Thyroid gland (tissue), 4 donors: ENCODE data around the gene KHDC4. TPM values are rescaled to one million over a fixed set of nuclear protein-coding genes. Genes with fewer than 3 reads are reported as not detected.

Experiments used
- DNase-seq, 2 donors: peaks; one replicate each; pipeline ENCODE4 v3.0.0-alpha.2; 2019
- H3K27ac ChIP-seq, 3 donors: fragments of 200-600 bp; sonication (generic); 1 replicate in 2 of 3; 2 replicates in 1 of 3; pipeline ENCODE4 v1.5.1; 2016 to 2019; ENCODE audit warnings: mild to moderate bottlenecking in 1 of 3, moderate library complexity in 1 of 3
- H3K27me3 ChIP-seq: fragments of 200-600 bp; sonication (generic); one replicate; pipeline ENCODE4 v1.5.1; 2019
- H3K36me3 ChIP-seq, 2 donors: fragments of 200-600 bp; sonication (generic); one replicate each; pipeline ENCODE4 v1.5.1; 2016 to 2019
- H3K4me1 ChIP-seq, 2 donors: fragments of 200-600 bp; sonication (generic); one replicate each; pipeline ENCODE4 v1.5.1; 2017 to 2019
- H3K4me3 ChIP-seq, 3 donors: fragments of 200-600 bp; sonication (generic); replicated peaks in 1 of 3; 1 replicate in 2 of 3; 2 replicates in 1 of 3; pipeline ENCODE4 v1.5.1; 2016; ENCODE audit warnings: mild to moderate bottlenecking in 1 of 3
- H3K9me3 ChIP-seq: fragments of 200-600 bp; sonication (generic); one replicate; pipeline ENCODE4 v1.5.1; 2017
- POLR2A ChIP-seq, 2 donors: fragments of 450-650 bp; IDR thresholded peaks; one replicate each; pipeline ENCODE4 v1.6.1; 2017; ENCODE audit warnings: antibody characterized with exemption in 2 of 2, mild to moderate bottlenecking in 2 of 2, moderate library complexity in 1 of 2
- WGBS, 2 donors: methylation state at CpG; one replicate each; pipeline ENCODE4 v1.1.5; 2017; 5-methylcytosine and 5-hydroxymethylcytosine counted together
- intact Hi-C: fragments of 100-400 bp; cut with DNase I; formaldehyde crosslinking; loops from one replicate; pipeline ENCODE4 v1.15.1; 2023
- total RNA-seq, 4 donors: library from RNA; depleted of rRNA; stranded (reverse); fragments of >200 nt; gene quantifications; one replicate each; pipeline ENCODE4 v1.2.3, GENCODE V29; 2016
- TF ChIP-seq, protein P1 (sequence below), 6 experiments: fragments of 200-600 bp in 3 of 6; fragments of 450-650 bp in 3 of 6; sonication (generic) in 3 of 6; IDR thresholded peaks; one replicate each; pipeline ENCODE4 v1.5.1; 2016 to 2019; ENCODE audit warnings: antibody characterized with exemption in 6 of 6, mild to moderate bottlenecking in 2 of 6, inconsistent platforms in 1 of 6, moderate library complexity in 1 of 6

The KHDC4 gene
- total RNA-seq, 4 donors from 2014 or later, result 58.5 to 114 (median 60.6) TPM

- intact Hi-C loops, result no loop called here
- TF ChIP-seq POLR2A (IDR thresholded peaks at IDR 0.05), result no peak
- TF ChIP-seq, protein P1, sequence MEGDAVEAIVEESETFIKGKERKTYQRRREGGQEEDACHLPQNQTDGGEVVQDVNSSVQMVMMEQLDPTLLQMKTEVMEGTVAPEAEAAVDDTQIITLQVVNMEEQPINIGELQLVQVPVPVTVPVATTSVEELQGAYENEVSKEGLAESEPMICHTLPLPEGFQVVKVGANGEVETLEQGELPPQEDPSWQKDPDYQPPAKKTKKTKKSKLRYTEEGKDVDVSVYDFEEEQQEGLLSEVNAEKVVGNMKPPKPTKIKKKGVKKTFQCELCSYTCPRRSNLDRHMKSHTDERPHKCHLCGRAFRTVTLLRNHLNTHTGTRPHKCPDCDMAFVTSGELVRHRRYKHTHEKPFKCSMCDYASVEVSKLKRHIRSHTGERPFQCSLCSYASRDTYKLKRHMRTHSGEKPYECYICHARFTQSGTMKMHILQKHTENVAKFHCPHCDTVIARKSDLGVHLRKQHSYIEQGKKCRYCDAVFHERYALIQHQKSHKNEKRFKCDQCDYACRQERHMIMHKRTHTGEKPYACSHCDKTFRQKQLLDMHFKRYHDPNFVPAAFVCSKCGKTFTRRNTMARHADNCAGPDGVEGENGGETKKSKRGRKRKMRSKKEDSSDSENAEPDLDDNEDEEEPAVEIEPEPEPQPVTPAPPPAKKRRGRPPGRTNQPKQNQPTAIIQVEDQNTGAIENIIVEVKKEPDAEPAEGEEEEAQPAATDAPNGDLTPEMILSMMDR (IDR thresholded peaks at IDR 0.05), result no peak
- 75 to 93% methylated on average over 4 of the region's 4 CpGs for WGBS, 2 donors
Measured at GRCh38 chr1:155947292-155947691, 13.1 kb upstream of the KHDC4 start.

GRCh38 chr1:155946633-155947219 is 12.5 kb upstream of the KHDC4 start:
- intact Hi-C loops, result no loop called here
- no peak overlapping the region for H3K4me3 ChIP-seq
- peak overlapping the region in 2 of 3 donors; percentile 29 to 47 for H3K27ac ChIP-seq
- H3K4me1 ChIP-seq, result peaks cover 20 to 31% of the 10 kb centered on the region in 2 donors
- H3K9me3 ChIP-seq, result no peaks in the 10 kb centered on the region
- TF ChIP-seq, protein P1 (IDR thresholded peaks at IDR 0.05), result no peak
- DNase-seq, result no peak
- 87 to 91% methylated on average over 8 of the region's 8 CpGs for WGBS, 2 donors
- no peaks in the 10 kb centered on the region for H3K27me3 ChIP-seq
- peaks cover 47 to 52% of the 10 kb centered on the region in 2 donors for H3K36me3 ChIP-seq

More at GRCh38 chr1:155947292-155947691, 13.1 kb upstream of the KHDC4 start:
- Histone ChIP-seq H3K4me3 (no peak overlapping the region), H3K4me1 (peaks cover 18 to 25% of the 10 kb centered on the region in 2 donors), H3K36me3 (peaks cover 52 to 57% of the 10 kb centered on the region in 2 donors), H3K27me3 (no peaks in the 10 kb centered on the region), H3K9me3 (no peaks in the 10 kb centered on the region), H3K27ac (no peak overlapping the region)
- no peak for DNase-seq

GRCh38 chr1:155944444-155944799 is 10.2 kb upstream of the KHDC4 start:
- H3K27me3 ChIP-seq, result no peaks in the 10 kb centered on the region
- H3K27ac ChIP-seq, result peak overlapping the region in 1 of 3 donors; percentile 10
- no peak for TF ChIP-seq POLR2A (IDR thresholded peaks at IDR 0.05)
- TF ChIP-seq, protein P1 (IDR thresholded peaks at IDR 0.05), result no peak
- H3K4me1 ChIP-seq, result peaks cover 43 to 54% of the 10 kb centered on the region in 2 donors
- H3K4me3 ChIP-seq, result no peak overlapping the region
- no peak for DNase-seq
- H3K36me3 ChIP-seq, result peaks cover 24 to 29% of the 10 kb centered on the region in 2 donors
- WGBS, 2 donors, result 51 to 86% methylated on average over 6 of the region's 6 CpGs
- intact Hi-C loops, result loop anchor here (5.0 kb wide), 1 partner anchor 33 kb away; the partner anchor contains the start of gene ARHGEF2
- H3K9me3 ChIP-seq, result no peaks in the 10 kb centered on the region

GRCh38 chr1:155942578-155943141 is 8.4 kb upstream of the KHDC4 start:
- Histone ChIP-seq H3K27me3 (no peaks in the 10 kb centered on the region), H3K9me3 (no peaks in the 10 kb centered on the region), H3K36me3 (peaks cover 6 to 11% of the 10 kb centered on the region in 2 donors), H3K4me1 (peaks cover 55 to 69% of the 10 kb centered on the region in 2 donors), H3K4me3 (no peak overlapping the region), H3K27ac (peak overlapping the region in 2 of 3 donors; percentile 86 to 87)
- 81 to 88% methylated on average over 8 to 9 of the region's 11 CpGs for WGBS, 2 donors
- intact Hi-C loops, result loop anchor here (5.0 kb wide), 1 partner anchor 35 kb away; the partner anchor contains the start of gene ARHGEF2
- no peak for DNase-seq
- TF ChIP-seq, protein P1 (IDR thresholded peaks at IDR 0.05), result no peak
- TF ChIP-seq POLR2A (IDR thresholded peaks at IDR 0.05), result no peak
